GM12878 (cell line): ENCODE data around the gene PORCN. TPM values are rescaled to one million over a fixed set of nuclear protein-coding genes. Genes with fewer than 3 reads are reported as not detected.

ENCODE experiments used
- ATAC-seq: fragments of 200-7000 bp; cut with Tn5 transposase; 3 replicates; pipeline ENCODE4 v1.9.1; 2020; ENCODE audit warnings: mild to moderate bottlenecking, moderate library complexity
- BruUV-seq: library from RNA; stranded (reverse); fragments of 400-500 nt; replicated peaks from 2 replicates; lab custom pipeline; 2021; lab: Mats Ljungman, UMichigan
- CTCF ChIA-PET: fragments of 300-600 bp; sonication (Branson Sonifier 250); formaldehyde crosslinking; extraction: SDS; loops from one replicate; lab custom pipeline; 2021; ENCODE audit warnings: inconsistent platforms; lab: Yijun Ruan, JAX
- POLR2A ChIA-PET: fragments of 350-600 bp; formaldehyde crosslinking; extraction: SDS; loops from one replicate; lab custom pipeline; 2021; ENCODE audit warnings: inconsistent platforms; lab: Charles Lee
- RAD21 ChIA-PET: fragments of 300-600 bp; sonication (Branson Sonifier 250); formaldehyde crosslinking; loops from one replicate; lab custom pipeline; 2023; ENCODE audit warnings: antibody characterized with exemption; ENCODE audit not compliant: unreplicated experiment; lab: Charles Lee
- SMC1A ChIA-PET: fragments of 300-600 bp; sonication (Branson Sonifier 250); formaldehyde crosslinking; loops from one replicate; lab custom pipeline; 2023; ENCODE audit not compliant: unreplicated experiment, uncharacterized antibody; lab: Charles Lee
- DNase-seq: peaks from one replicate; pipeline ENCODE4 v3.0.0-alpha.2; 2011; ENCODE audit warnings: low read depth, low spot score
- FAIRE-seq: peaks from 3 replicates; lab custom pipeline; 2011; peaks lifted over from hg19 to GRCh38; lab: Jason Lieb, UNC
- H2AFZ ChIP-seq: 2 replicates; pipeline ENCODE4 v1.6.0; 2011; ENCODE audit warnings: low read depth, low read length, control low read depth; ENCODE audit not compliant: control insufficient read depth
- H3K27ac ChIP-seq: 2 replicates; pipeline ENCODE4 v1.5.1; 2011; ENCODE audit warnings: control low read depth; ENCODE audit not compliant: control insufficient read depth, insufficient read depth
- H3K27me3 ChIP-seq, 2 experiments: replicated peaks in 1 of 2; 2 replicates each; pipeline versions ENCODE4 v1.6.0 to v1.6.1; 2011; ENCODE audit warnings: low read length in 1 of 2; ENCODE audit not compliant: control insufficient read depth in 2 of 2, insufficient read depth in 2 of 2
- H3K36me3 ChIP-seq, 2 experiments: 2 replicates each; pipeline ENCODE4 v1.5.1; 2011; ENCODE audit warnings: low read length in 1 of 2; ENCODE audit not compliant: control insufficient read depth in 2 of 2, insufficient read depth in 2 of 2
- H3K4me1 ChIP-seq: 2 replicates; pipeline ENCODE4 v1.6.1; 2011; ENCODE audit warnings: mild to moderate bottlenecking, low read length, moderate library complexity, mixed read lengths; ENCODE audit not compliant: control insufficient read depth, insufficient read depth
- H3K4me2 ChIP-seq: 2 replicates; pipeline ENCODE4 v1.6.0; 2011; ENCODE audit warnings: control low read depth; ENCODE audit not compliant: control insufficient read depth, insufficient read depth
- H3K4me3 ChIP-seq: fragments of 200-600 bp; sonication (generic); 2 replicates; pipeline ENCODE4 v1.5.1; 2016
- H3K79me2 ChIP-seq: 2 replicates; pipeline ENCODE4 v1.6.0; 2011; ENCODE audit warnings: low read length; ENCODE audit not compliant: control insufficient read depth, insufficient read depth
- H3K9ac ChIP-seq: 2 replicates; pipeline ENCODE4 v1.8.0; 2011; ENCODE audit warnings: low read length, control low read depth, mixed read lengths; ENCODE audit not compliant: control insufficient read depth, insufficient read depth
- H3K9me3 ChIP-seq: replicated peaks from 3 replicates; pipeline ENCODE4 v1.5.1; 2011; ENCODE audit warnings: mild to moderate bottlenecking, low read length; ENCODE audit not compliant: control insufficient read depth, insufficient read depth
- H4K20me1 ChIP-seq: 2 replicates; pipeline ENCODE4 v1.6.0; 2011; ENCODE audit not compliant: control insufficient read depth, insufficient read depth
- CBX3 ChIP-seq: fragments of 200-600 bp; sonication (generic); IDR thresholded peaks from 2 replicates; pipeline ENCODE4 v1.6.1; 2016; ENCODE audit warnings: low read depth, borderline replicate concordance
- EP300 ChIP-seq, 2 experiments: fragments of 150-350 bp in 1 of 2; IDR thresholded peaks; 2 replicates each; pipeline ENCODE4 v1.6.1; 2011 to 2012; ENCODE audit warnings: low read depth in 2 of 2, low read length in 2 of 2, borderline replicate concordance in 1 of 2, improper control_type of control experiment in 1 of 2, inconsistent platforms in 1 of 2; ENCODE audit not compliant: control insufficient read depth in 1 of 2
- MEF2B ChIP-seq: fragments of 450-650 bp; IDR thresholded peaks from 2 replicates; pipeline ENCODE4 v1.6.1; 2018; ENCODE audit warnings: mild to moderate bottlenecking, moderate library complexity; ENCODE audit not compliant: partially characterized antibody, poor library complexity, severe bottlenecking
- MYC ChIP-seq: IDR thresholded peaks from 2 replicates; pipeline ENCODE4 v1.6.1; 2011; ENCODE audit warnings: mild to moderate bottlenecking, low read length, moderate library complexity, inconsistent platforms; ENCODE audit not compliant: insufficient read depth, insufficient replicate concordance, insufficient read length, severe bottlenecking
- TBL1XR1 ChIP-seq: IDR thresholded peaks from 2 replicates; pipeline ENCODE4 v1.6.1; 2012; ENCODE audit warnings: low read depth, low read length, improper control_type of control experiment
- YBX1 ChIP-seq: fragments of 450-650 bp; IDR thresholded peaks from 2 replicates; pipeline ENCODE4 v1.6.1; 2016; ENCODE audit warnings: antibody characterized with exemption
- whole genome bisulfite sequencing: methylation state at CpG from one replicate; pipeline ENCODE4 v1.1.6; 2016; ENCODE audit warnings: low lambda C conversion rate; ENCODE audit not compliant: insufficient replicate concordance, insufficient coverage; ENCODE audit errors: missing lambda C conversion rate; 5-methylcytosine and 5-hydroxymethylcytosine counted together
- in situ Hi-C: fragments of 300-500 bp; cut with MboI; formaldehyde crosslinking; loops from 9 replicates; pipeline ENCODE4 v1.14.3; 2018; ENCODE audit warnings: mixed read lengths
- intact Hi-C: fragments of 100-400 bp; cut with micrococcal nuclease; formaldehyde crosslinking; loops from one replicate; pipeline ENCODE4 v1.14.2; 2022; ENCODE audit not compliant: unreplicated experiment
- polyA plus RNA-seq, 11 experiments: library from polyadenylated mRNA; depleted of rRNA in 4 of 11; unstranded in 6 of 11; stranded (reverse) in 5 of 11; fragments of >200 nt; fragmentation: Nextera tagmentation in 4 of 11; fragmentation: Illumina TruSeq in 1 of 11; extraction: Ambion mirVana in 4 of 11; extraction: Trizol in 1 of 11; gene quantifications; 1 replicate in 1 of 11; 2 replicates in 10 of 11; pipeline versions ENCODE4 v1.2.1 to v1.2.3, GENCODE V29; 2011 to 2016; ENCODE audit warnings: inconsistent platforms in 2 of 11, missing spikeins in 2 of 11, low read depth in 1 of 11
- total RNA-seq, 4 experiments: library from RNA; depleted of rRNA in 3 of 4; stranded (reverse); fragments of >200 nt in 3 of 4; fragmentation: Illumina TruSeq in 1 of 4; extraction: Trizol in 1 of 4; gene quantifications; 2 replicates each; pipeline versions ENCODE4 v1.2.1 to v1.2.3, GENCODE V29; 2013 to 2021

PORCN gene
- total and polyA plus RNA-seq, 10 of the 15 experiments (the other 5 are each of a cell fraction or from before 2014, with no cell fraction given), result 0.27 to 21.0 (median 14.1) TPM

- in situ Hi-C loops (loop anchor here (10.0 kb wide), 1 partner anchor 405 kb away; no protein-coding TSS in a partner anchor), intact Hi-C loops (no loop called here)
- Histone ChIP-seq H4K20me1 (no peaks in the 10 kb centered on the region), H2AFZ (no peak overlapping the region), H3K79me2 (no peaks in the 10 kb centered on the region), H3K4me1 (no peaks in the 10 kb centered on the region), H3K27ac (no peak overlapping the region), H3K9me3 (no peaks in the 10 kb centered on the region; the same call in 2 of the 3 replicates), H3K36me3 (peaks cover 0 to 5% of the 10 kb centered on the region in 2 experiments; a peak in 1 of 4 replicates), H3K27me3 (no peaks in the 10 kb centered on the region), H3K4me2 (no peak overlapping the region), H3K4me3 (no peak overlapping the region), H3K9ac (no peak overlapping the region)
- ATAC-seq (no peak), FAIRE-seq (no peak), DNase-seq (no peak)
- ChIA-PET SMC1A (no interaction called here), POLR2A (no interaction called here), CTCF (interaction anchor here (0.8 kb wide), 1 partner anchor 407 kb away, joined by 3 read pairs; no protein-coding TSS in a partner anchor), RAD21 (no interaction called here)
- TF ChIP-seq CBX3 (no peak), YBX1 (no peak), MEF2B (no peak)
- BruUV-seq, result no TSS peak
- 61% methylated on average over 2 of the region's 2 CpGs for WGBS
Observed at GRCh38 chrX:48489892-48490291, 18.9 kb upstream of the PORCN start.

GRCh38 chrX:48490661-48491060 lies 18.1 kb upstream of the PORCN start:
- Histone ChIP-seq H3K4me2 (no peak overlapping the region), H2AFZ (no peak overlapping the region), H3K4me1 (no peaks in the 10 kb centered on the region), H3K27me3 (no peaks in the 10 kb centered on the region), H3K9ac (no peak overlapping the region), H3K9me3 (no peaks in the 10 kb centered on the region; the same call in 2 of the 3 replicates), H3K79me2 (no peaks in the 10 kb centered on the region), H3K27ac (no peak overlapping the region), H4K20me1 (no peaks in the 10 kb centered on the region), H3K36me3 (peaks cover 0 to 5% of the 10 kb centered on the region in 2 experiments; a peak in 1 of 4 replicates), H3K4me3 (no peak overlapping the region)
- 31% methylated on average over 8 of the region's 8 CpGs for WGBS
- ATAC-seq, result no peak
- in situ Hi-C loops, result loop anchor here (10.0 kb wide), 1 partner anchor 406 kb away; no protein-coding TSS in a partner anchor
- FAIRE-seq, result no peak
- DNase-seq, result no peak
- POLR2A ChIA-PET, result no interaction called here
- CTCF ChIA-PET, result interaction anchor here (0.8 kb wide), 1 partner anchor 407 kb away, joined by 3 read pairs; no protein-coding TSS in a partner anchor
- no TSS peak for BruUV-seq
- RAD21 ChIA-PET, result no interaction called here
- SMC1A ChIA-PET, result interaction anchor here (0.7 kb wide), 1 partner anchor 405 kb away, joined by 3 read pairs; no protein-coding TSS in a partner anchor
- intact Hi-C loops, result no loop called here
- TF ChIP-seq TBL1XR1, result no peak
- TF ChIP-seq EP300 (IDR thresholded peaks at IDR 0.05; ENCODE audit: borderline replicate concordance in 1 of 2, control insufficient read depth in 1 of 2, low read depth in 2 of 2, low read length in 2 of 2), result no peak
- TF ChIP-seq MYC, result no peak
